Sciatic nerve (tissue), 2 donors: Measurements from ENCODE around the gene NCKAP5. TPM values are rescaled to one million over a fixed set of nuclear protein-coding genes. Genes with fewer than 3 reads are reported as not detected.
"Not testable (repeated sequence)": the region's sequence is repeated elsewhere in the genome, so short reads cannot be mapped to it uniquely, and the experiment has no call there.

Source experiments
- ATAC-seq: fragments of 200-7000 bp; cut with Tn5 transposase; one replicate; pipeline ENCODE4 v1.9.1; 2020; ENCODE audit warnings: mild to moderate bottlenecking, moderate library complexity
- DNase-seq: peaks from one replicate; pipeline ENCODE4 v3.0.0-alpha.2; 2020; ENCODE audit warnings: low spot score
- intact Hi-C: fragments of 100-400 bp; cut with DNase I; formaldehyde crosslinking; loops from one replicate; pipeline ENCODE4 v1.14.2; 2022
- total RNA-seq: library from RNA; stranded (reverse); fragmentation: NEBNext Ultra II Directional; extraction: Animal tissue kit (Norgen Biotek cat#: 25700); gene quantifications from one replicate; pipeline ENCODE4 v1.2.1, GENCODE V29; 2021
- donor health status: DM: no; HTN: no; CAD: no.
- donor health status: DM: no; HTN: no; CAD: no.

Gene NCKAP5
- total RNA-seq, 1 donor from 2014 or later = 10.5 TPM

GRCh38 chr2:132875193-132875592 is 693.1 kb downstream of the NCKAP5 start:
- ATAC-seq (no peak), DNase-seq (no peak)
- intact Hi-C loops = no loop called here

- DNase-seq (no peak), ATAC-seq (no peak)
- intact Hi-C loops = no loop called here
These were observed 694.5 kb downstream of the NCKAP5 start for GRCh38 chr2:132873738-132874137.

- ATAC-seq (no peak), DNase-seq (no peak)
- intact Hi-C loops = no loop called here
These were observed 696.4 kb downstream of the NCKAP5 start for GRCh38 chr2:132871831-132872230.

DNA sequence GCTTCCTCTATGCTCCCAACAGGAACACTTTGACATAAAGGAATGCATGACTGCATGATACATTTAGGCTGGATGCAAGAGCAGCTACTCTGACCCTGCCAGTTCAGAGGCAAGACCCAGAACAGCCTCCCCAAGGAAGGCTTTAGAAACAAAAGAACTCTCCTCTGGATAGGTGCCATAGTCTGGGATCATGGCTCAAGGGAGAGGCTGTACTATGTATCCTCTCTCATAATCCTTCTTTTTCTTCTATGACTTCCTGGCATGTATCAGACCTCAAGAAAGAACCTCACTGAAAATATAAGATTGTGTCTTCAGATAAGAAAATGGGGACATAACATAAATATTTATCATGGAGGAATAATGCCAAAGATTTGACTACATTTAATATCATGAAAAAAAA is 704.3 kb downstream of the NCKAP5 start:
- DNase-seq = no peak
- ATAC-seq = no peak
- intact Hi-C loops = no loop called here

- ATAC-seq (no peak), DNase-seq (no peak)
- intact Hi-C loops = no loop called here
These were observed 708.0 kb downstream of the NCKAP5 start for GRCh38 chr2:132860220-132860619.

- DNase-seq = no peak
These were observed 708.7 kb downstream of the NCKAP5 start for GRCh38 chr2:132859590-132859989.

DNA sequence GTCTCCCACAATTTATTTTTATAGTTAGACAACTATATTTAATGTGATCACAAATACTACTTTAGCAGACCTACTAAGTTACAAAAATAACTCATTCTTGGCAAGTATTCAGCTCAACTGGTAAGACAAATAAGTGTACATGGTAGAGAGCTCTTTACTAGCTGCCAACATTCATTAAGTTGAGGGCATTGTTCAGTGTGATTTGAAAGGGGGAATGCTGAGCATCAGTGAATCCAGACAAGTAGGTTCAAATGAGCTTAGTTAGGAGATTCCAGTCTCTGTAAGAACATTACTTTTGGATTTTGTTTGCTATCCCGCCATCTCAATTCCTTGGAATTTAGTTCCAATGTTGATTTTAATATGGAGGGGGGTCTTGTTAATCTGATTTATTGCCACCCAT is 710.9 kb downstream of the NCKAP5 start:
- no peak for DNase-seq
- intact Hi-C loops = no loop called here
- no peak for ATAC-seq

More at GRCh38 chr2:132859590-132859989, 708.7 kb downstream of the NCKAP5 start:
- no peak for ATAC-seq
- intact Hi-C loops = no loop called here

DNA sequence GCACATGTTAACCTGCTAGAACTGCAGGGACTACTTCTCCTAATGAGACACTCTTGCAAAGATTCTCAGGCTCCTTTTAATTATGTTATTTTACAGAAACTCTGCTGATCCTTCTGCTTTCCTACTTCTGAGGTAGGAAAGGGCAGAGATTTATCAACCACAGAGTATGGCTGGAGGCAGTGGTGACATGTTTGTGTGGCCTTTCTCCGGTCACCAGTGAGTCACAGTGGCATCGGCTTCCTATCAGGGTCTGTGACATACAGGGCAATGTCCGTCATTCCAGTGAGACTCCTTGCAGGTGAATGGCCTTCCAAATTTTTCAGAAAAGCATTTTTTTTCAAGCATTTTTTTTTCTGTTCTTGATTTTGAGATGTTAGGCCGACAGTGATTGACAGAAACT is 717.6 kb downstream of the NCKAP5 start:
- intact Hi-C loops = no loop called here
- ATAC-seq (no peak), DNase-seq (no peak)

DNA sequence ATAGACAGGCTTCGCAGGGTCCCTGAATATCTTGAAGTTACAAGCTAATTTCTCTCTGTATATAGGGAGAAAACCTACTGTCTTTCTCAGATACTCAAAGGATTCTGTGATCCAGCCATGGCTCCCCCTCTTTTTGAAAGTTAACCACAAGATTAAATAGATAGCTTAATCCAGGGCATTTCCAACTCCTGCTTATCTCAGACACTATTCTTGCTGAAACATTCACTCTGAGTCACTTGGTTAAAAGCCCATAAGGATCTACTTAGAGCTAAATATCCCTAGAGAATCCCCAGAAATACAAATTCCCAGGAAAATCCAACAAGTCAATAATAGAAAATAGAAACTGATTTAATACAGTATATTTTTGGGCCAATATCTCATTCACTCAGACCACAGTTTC is 719.1 kb downstream of the NCKAP5 start:
- ATAC-seq (no peak), DNase-seq (no peak)
- intact Hi-C loops = no loop called here

GRCh38 chr2:132845339-132845738 is 722.9 kb downstream of the NCKAP5 start:
- ATAC-seq = no peak
- intact Hi-C loops = no loop called here
- DNase-seq = no peak

DNA sequence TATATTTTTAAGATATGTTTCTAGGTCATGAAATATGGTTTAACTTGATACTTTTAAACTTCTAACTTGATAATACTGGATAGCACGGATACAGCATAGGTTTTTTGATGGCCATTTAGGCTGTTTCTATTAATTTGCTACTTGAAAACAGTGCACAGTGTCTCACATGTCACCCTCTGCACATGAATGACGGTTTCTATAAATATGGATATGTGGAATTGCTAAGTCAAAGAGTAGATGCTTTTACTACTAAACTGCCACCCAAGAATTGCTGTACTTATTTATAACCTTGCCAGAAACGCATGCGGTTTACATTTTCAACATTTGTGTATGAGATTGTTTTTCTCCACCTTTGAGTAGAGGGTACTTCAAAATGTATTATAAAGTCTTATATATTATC is 723.7 kb downstream of the NCKAP5 start:
- no peak for DNase-seq
- no peak for ATAC-seq
- intact Hi-C loops = no loop called here

DNA sequence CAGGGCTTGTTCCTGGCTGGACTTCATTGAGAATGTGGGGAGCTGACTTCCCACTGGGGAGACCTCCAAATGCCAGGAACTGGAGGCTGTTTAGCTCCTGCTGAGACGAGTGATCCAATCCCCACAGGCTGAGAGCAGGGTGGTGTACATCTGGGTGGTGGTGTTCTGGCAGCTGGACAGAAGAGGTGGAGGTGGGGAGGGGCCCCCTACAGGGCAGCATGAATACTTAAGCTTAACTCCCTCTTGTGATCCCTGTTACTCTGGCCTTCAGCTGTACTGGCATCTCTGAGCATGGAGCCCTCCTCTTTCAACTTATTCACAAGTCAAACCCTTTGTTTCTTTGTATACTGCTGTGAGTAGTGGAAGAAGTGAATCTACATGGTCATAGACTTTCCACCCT is 730.5 kb downstream of the NCKAP5 start:
- DNase-seq (no peak), ATAC-seq (no peak)
- intact Hi-C loops = loop anchor here (1.0 kb wide), 1 partner anchor 24 kb away; no protein-coding TSS in a partner anchor

GRCh38 chr2:132830321-132830827 is 737.9 kb downstream of the NCKAP5 start:
- intact Hi-C loops = no loop called here
- no peak for DNase-seq
- ATAC-seq = no peak

DNA sequence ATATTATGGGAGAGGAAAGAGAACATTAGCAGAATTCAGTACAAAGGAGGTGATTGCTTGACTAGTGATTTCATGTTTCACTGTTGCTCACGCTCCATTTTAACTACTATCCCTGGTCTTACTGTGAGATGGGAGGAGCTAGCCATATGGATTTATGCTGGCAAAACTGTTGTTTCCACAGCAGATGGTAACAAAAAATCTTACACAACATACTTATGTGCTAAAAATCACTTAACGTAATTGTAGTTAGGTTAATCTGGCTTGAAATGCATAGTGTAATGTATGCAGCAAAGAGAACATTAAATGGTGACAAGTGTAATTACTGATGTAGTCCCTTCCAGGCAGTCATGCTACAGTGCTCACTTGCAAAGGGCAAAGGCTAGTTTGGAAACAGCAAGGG is 742.7 kb downstream of the NCKAP5 start:
- DNase-seq (no peak), ATAC-seq (no peak)
- intact Hi-C loops = no loop called here

- ATAC-seq (no peak), DNase-seq (no peak)
- intact Hi-C loops = no loop called here
These were observed 743.5 kb downstream of the NCKAP5 start for GRCh38 chr2:132824716-132825115.

DNA sequence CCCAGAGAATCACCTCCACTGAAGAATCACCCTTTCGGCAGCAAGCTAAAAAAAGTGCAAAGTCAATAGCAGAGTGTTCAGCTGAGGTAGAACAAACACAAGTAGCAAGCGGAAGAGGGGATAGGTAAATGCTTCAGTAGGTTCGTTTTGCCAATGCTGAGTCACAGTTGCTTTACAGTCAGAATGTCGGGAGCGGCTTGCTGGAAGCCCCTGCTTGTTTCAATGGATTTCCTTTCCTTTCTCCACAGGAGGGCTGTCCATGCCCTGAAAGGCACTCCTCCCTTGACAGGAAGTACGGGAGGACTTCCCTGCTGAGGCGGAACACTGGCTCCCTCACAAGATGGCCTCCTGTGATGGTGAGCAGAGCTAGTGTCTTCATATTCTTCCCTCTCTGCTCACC is 752.0 kb downstream of the NCKAP5 start:
- no peak for ATAC-seq
- no peak for DNase-seq
- intact Hi-C loops = no loop called here

DNA sequence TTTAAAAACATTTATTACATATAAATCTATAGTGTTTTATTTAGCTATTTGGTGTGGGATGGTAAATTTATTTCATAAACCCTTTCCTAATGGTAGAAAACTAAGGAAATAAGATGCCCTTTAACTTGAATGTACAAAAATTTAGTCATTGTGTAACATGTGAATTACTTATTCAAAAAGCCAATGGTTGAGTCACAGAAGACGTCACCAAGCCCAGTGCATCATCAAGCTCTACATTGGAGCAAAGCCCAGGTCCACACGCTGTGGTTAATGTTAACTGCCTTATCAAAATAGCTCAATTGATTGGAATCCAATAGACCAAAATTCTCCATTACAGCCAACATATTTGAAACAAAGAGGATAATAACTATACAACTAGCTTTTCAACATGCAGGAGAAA is 752.7 kb downstream of the NCKAP5 start:
- ATAC-seq (no peak), DNase-seq (no peak)
- intact Hi-C loops = no loop called here

GRCh38 chr2:132814651-132815050 is 753.6 kb downstream of the NCKAP5 start:
- ATAC-seq = no peak
- intact Hi-C loops = no loop called here

GRCh38 chr2:132813422-132813821 is 754.8 kb downstream of the NCKAP5 start:
- no peak for ATAC-seq
- intact Hi-C loops = no loop called here

More at GRCh38 chr2:132814651-132815050, 753.6 kb downstream of the NCKAP5 start:
- DNase-seq = no peak

GRCh38 chr2:132811148-132811915 is 756.9 kb downstream of the NCKAP5 start:
- no peak for ATAC-seq
- intact Hi-C loops = no loop called here

More at GRCh38 chr2:132813422-132813821, 754.8 kb downstream of the NCKAP5 start:
- DNase-seq = no peak

GRCh38 chr2:132809962-132810361 is 758.3 kb downstream of the NCKAP5 start:
- intact Hi-C loops, DNase-seq, ATAC-seq: not testable (repeated sequence)

More at GRCh38 chr2:132811148-132811915, 756.9 kb downstream of the NCKAP5 start:
- DNase-seq = no peak
